Measurements from ENCODE around the gene DSE.
A peak's percentile ranks its signal among the peaks of the same experiment; 100 is the strongest.

Gene DSE

DNA sequence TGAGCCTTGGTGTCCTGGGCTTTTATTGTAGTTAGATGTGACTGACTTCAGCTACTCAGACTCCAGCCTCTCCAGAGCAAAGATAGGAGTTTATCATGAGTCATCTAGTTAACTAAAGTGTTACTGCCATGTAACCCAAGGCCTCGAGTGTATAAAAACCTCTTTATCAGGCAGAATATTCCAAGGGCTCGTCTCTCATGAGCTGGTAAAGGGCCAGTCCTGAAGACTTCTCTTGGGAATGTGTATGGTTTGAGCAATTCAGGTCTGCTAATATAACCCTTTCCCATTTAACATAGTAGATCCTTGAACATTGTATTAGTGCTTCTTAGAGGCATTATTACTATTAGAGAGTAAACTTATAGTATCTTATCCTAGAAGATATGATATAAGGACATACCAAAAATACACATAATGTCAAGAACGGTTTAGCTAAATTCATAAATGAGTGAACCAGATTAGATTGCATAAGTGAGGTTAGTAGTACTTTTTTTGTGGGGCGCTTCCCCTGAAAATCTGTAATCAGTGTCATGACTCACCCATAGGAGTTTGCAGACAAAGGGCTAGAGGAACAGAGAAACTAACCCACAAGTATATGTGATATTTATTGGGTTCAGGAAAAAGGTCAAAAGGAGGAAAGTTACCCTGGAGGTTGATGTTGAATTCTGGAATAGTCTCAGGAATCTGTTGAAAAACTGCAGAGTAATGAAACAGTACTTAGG, 16.0 kb downstream of the DSE start:
- no peak for DNase-seq

DNA sequence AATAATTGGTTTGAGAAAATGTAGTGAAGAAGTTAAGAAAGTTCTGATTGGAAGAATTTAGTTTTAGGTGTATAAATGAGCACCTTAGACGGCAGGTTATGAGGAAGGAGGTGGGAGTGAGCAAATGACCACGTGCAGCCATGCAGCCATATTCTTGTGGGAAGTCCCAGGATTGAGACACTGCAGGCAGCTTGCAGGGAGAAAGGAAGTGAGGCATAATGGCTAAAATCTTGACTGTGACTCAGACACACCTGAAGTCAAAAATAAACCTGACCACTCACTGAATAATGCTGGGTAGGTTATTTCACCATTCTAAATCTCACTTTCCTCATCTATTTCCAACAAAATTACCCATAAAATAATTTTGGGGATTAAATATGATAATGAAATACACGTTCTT, 16.6 kb downstream of the DSE start:
- no peak for DNase-seq

DNA sequence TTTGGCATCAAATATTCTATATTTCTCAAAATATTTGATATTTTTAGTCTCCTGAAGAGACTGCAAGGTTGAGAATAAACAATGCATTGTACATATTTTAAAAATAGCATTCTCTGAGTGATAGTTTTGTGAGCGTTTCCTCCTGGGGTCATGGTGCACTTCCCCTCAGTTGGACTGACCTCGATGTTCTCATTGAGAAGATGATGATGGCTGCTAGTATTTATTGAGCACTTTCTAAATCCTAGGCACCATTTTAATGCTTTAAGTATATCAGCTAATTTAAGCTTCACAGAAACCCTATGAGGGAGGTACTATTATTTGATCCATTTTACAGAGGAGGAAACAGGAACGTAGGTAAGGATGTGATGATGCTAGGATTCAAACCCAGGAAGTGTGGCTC, 18.2 kb downstream of the DSE start:
- no peak for DNase-seq

DNA sequence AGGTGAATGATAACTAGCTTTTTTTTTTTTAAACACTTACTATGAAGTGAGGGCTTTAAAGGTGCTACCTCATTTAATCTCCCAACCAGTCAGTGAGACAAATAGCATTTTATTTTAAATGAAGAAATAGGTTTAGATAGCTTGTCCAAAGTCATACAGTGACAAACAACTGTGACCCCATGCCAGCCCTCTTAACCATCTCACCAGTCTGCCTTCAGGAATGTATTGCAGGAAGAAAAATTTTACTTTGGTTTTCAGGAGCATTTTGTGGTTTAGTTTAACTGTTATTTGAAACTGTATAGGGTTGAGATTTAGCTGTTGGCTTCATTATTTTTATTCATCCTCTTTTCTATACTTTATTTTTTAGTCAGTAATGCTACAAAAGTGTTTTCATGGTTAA, 18.6 kb downstream of the DSE start:
- DNase-seq: no peak

DNA sequence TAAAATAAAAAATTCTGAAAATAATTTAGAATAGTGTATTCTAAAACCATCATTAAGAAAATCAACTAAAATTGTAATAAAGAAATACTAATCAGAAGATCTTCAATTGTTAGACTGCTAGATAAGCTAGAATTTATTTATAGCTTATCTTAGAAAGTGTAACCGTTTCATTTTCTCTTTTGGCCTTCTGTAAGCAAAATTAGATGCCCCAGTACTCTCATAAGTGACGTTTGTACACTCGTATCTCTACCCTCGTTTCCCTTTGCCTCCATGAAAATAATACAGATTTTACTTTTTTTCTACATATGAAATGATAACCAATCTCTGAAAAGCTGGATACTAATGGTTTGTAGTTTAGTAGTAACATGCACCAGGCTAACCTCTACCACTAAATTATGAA, 19.8 kb downstream of the DSE start:
- DNase-seq: no peak

DNA sequence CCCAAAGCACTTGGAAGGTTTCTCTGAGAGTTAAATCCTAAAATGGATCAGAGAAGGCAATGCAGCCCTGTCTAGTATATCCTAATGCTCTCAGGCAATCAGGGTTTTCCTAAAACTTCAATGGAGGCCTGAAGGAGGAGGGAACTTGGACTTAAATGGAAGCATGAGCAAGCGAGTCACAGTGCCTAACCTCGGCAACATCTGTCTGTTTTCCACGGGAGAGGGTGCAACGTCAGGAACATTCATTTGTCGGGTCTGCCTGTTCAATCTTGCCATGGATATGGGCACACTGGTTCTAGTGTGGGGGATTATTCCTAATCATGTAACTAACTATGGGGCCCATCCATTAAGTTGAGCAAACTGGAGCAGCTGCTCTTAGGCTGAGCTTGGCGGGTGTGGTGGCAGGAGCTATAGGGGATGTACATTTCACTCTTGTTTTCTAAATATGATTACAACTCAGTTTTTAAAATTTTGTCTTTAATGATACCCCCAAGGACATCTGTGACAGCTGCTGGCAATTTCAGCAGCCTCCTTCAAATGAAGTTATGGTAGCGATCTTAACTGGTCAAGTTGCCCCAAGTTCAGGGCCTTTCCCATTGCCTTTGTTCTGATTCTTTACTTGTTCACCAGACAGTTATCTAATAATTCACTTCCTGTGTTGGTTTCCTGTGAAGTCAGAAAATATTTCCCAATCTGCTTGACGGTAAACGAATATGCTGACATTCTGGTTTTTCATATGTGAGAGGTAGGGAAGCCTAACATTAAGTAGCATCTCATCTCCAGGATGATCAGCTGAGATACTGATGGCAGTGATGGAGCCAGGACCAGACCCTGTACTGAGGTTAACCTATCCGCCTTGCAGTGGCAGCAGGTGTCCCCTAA, 21.6 kb downstream of the DSE start:
- DNase-seq: no peak

DNA sequence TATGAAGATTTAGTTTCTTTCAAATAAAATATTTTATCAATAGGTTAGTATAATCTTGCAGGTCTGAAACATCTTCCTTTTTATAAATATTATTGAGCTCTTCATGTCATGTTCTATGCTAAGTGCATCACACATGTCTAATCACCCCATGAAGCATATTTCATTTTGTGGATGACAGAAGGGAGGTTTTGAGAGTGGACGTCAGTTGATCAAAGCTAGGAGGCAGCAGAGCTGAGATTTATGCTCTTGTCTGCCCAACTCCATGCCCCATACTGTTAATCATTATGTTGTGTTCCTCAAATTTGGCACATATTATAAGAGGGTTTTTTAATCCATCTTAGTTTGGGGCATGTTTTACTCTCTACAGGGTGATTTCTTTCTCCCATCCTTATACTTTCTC, 22.7 kb downstream of the DSE start:
- no peak for DNase-seq

DNA sequence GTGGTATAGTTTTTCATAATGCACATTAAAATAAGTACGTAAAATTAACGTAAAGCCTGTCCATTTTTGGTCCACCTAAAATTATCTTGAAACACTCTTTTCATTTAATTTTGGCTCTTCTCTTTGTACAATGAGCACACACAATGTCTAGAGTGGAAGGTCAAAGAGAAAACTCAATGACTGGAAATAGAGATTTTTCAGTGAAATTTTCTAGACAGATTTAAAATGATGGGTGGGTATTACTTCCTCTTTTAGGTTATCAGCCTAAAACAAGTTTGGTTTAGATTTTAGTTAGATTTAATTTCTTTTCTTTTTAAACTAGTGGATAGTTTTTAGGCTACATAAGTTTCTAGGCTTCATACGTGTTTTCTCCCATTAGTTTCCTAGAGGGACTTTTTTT, 24.9 kb downstream of the DSE start:
- DNase-seq: no peak

DNA sequence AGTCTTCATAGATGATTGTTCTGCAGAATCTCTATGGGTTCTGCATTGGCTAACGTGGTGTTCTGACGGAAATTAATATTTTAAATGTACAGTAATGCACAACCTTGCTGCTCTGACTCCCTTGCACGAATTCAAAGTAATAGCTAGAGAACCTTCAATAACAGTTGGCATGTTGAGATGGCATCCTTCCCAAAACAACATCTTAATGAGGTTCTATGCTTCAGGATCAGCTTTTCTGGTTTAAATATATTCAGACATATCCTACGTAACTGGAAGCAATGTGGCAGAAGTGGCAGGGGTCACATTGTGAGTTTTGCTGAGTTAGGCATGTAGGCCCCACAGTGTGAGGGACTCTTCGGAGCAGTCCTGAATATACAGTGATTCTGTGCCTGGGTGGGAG, 25.7 kb downstream of the DSE start:
- no peak for DNase-seq

DNA sequence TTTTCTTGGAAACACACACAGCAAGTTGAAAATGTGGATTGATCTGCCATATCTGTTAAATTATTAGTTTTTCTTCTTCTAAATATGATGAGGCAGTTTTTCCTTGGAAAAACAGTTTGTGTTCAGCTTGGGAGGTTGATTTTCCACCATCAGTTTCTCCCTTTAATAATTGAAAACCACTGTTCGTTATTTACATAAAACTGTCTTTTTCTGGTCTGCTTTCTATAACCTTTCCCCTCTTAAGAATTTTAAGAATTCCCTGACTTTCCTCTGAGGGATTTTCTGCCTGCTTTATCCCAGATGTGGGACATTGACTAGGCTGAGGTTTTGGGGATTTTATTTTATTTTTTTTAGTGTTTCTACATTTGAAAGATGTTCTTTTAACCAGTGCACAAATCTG, 27.2 kb downstream of the DSE start:
- DNase-seq: no peak

DNA sequence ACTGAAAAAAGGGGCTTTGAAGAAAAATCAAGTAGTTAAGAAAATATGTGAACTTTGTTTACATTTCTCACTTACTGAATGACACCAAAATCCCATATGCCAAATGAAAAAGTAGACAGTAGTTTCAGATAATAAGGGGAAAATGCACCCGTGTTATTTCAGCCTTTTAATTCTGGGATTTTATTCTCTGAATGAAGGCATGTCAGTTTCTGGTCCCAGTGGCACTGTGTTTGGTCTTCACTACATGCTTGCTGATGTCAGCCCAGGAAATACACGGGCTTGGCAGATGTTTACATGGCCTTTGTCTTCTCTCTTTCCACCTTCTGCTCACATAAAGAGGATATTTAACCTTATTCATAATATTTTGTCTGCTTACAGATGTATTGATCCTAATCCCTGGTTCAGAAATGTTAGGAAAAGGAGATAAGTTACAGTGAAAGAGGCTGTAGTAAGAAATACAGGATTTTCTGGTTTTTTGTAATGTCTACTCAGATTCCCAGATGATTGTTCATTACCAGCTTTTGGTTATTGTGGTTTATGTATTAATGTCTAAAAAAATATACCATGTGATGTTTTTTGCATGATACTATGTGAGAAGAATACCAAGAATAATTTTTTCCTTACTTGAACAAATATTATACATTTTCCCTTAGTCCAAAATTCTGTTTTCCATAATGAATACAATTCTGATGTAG, 27.7 kb downstream of the DSE start:
- no peak for DNase-seq

DNA sequence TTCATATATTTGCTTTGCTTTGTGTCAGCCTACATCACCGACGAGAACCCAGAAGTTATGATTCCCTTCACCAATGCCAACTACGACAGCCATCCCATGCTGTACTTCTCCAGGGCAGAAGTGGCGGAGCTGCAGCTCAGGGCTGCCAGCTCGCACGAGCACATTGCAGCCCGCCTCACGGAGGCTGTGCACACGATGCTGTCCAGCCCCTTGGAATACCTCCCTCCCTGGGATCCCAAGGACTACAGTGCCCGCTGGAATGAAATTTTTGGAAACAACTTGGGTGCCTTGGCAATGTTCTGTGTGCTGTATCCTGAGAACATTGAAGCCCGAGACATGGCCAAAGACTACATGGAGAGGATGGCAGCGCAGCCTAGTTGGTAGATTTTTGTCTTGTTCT, 28.5 kb downstream of the DSE start:
- DNase-seq: no peak

DNA sequence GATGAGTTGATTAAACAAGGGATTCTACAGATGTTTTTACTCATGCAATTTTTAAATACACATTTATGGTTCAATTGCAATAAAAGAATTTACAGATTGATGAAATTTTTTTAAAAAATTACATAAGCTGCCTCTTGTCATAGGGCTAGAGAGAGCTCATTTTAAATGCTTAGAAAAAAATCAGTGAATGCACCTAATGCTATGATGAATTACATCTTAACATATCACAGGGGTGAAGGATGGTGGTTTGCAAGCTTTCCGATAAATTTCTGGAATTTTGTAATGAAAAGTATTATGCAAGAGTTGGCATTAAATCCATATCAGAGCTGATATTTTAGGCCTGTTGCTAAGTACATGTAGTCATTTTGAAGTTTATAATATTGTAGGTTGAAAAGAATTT, 29.6 kb downstream of the DSE start:
- no peak for DNase-seq

DNA sequence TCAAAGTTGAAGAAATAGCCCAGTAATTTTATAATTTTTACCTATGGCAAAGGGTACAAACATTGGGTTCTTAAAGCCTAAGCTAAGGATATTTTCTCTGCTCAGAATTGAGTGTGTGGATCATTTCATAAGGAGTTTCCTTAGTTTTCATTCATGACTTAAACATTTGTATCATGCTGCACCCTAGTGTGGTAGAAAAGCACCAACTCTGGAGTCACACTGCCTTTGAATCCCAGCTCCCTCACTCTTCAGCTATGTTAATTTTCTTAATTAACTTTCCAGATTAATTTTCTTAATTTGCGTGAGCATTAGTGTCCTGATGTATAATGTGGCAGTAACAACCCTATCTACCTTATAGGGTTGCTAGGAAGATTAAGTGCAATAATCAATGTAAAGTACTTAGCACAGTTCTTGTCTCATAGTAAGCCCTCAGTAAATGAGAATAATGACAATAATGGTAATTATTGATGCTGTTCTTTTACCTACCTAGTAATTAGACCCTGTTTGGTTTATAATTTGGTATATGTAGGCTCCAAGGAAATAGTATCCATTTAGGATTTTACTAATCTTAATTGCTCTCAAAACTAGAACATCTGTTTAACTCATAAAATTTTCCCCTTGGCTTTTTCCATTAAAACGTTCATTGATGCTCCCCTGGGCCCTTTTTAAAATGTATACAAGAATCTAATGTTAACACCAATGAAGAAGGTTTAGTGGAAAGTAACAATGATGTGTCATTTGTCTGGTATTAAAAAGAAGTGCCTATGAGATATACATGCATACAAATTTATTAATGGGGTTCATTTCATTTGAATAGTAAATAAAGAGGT, 31.6 kb downstream of the DSE start:
- DNase-seq: no peak

DNA sequence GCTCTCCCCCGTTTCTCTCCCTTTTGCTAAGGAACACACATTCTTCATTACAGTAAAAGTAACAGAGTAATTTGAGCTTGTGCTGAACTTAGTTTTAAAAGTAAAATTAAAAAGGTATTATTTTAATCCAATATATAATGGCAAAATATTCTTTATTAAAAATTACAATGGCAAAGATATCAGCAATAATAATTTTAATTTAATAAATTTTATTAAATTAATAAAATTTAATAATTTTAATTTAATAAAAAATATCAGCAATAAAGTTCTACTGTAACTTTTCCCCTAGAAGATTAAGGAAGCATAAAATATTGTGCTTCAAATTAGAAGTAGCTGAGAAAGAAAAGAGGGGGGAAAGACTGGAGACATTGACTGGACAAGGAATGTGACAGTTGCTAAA, 32.5 kb downstream of the DSE start:
- no peak for DNase-seq

DNA sequence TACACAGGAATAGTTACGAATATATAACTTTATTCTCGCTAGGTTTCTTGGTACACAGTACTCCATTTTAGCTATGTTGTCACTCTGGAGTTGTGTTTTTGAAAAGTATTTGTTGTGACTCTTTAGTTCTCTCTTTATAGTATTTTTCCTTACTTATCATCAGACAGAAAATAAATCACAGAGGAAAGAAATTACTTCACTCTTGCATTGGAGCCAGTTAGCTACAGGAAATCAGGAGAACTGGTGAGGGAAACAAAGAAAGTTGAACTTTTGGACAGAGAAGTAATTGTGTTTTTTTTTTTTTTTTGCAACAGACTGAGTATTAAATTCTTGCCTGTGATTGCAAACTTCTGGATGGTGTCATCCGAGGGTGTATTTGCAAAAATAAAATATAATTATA, 33.9 kb downstream of the DSE start:
- DNase-seq: no peak

DNA sequence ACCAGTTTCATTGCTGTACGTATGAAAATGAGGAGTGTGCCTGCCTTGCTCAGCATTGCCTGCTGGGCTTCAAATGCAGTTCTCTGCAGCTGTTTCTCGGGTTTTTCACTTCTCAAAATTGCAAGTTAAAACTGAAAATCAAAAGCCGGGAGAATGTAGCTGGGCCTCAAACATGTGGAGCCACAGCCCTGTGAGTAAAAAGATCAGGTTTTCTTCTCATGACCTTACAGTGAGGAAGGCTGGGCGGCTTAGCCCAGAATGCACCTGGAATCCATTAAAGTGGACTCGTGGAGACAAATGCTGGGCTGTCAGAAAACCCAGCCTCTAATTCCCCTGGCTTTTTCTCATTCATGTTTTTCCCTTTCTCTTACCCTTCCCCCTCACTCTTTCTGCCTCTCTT, 34.4 kb downstream of the DSE start:
- DNase-seq: peak in 2 of 56 donors; percentile 4 to 25

DNA sequence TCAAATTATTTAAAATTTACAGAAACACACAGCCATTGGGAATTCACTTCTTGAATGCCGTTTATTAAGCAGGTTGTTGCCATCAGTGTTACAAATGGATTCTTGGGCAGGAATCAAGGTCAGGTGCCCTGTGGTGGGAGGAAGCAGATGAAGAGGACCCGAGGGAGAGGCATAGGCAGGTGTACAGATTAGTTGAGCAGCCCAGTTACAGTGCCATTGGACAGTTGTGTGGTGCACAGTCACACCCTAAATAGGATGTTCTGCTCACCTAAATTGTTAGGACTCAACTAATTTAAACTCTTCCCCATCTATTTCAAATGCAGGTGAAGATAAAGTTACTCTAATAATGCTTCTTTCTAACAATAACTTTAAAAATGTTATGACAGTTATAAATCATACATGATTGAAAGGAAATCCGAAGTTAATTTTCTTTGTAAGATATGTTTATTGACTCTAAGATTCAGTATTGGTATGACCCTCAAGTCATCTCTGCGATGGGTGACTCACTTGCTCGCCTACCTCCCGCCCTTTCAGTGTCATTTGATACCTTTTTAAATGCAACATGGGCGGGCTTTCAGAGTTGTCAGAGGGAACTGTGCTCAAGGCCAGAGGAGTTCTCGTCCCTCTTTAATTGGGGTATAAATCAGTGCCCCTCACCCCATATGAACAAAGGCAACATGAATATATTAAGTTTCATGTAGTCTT, 35.1 kb downstream of the DSE start:
- DNase-seq: no peak

DNA sequence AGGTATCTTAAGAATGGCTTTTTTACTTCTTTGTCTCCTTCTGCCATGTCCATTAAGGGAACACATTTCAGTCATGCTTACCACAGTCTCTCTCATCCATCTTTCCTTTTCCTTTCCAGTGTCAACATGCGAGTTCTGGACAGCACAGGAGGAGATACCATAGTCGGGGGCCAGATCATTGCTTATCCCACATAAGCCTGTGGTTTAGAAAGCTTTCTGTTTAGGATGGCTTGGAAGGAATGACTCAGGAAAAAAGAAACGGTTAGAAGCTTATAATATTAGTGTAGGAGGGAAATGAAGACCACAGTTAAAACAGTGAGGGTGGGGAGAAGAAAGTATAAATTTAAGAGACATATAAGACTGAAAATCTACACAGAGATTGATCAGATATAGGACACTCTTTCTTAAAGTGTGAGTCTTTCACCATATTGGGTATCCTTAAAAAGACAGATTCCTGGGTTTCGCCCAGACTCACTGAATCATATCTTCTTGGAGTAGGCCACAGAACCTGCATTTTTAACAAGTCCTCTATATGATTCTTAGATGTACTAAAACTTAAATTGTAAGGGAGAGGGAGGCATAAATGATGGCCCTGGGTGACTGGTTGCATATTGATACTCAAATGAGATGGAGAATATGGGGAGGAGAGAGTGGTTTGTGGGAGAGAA, 36.1 kb downstream of the DSE start:
- DNase-seq: no peak

DNA sequence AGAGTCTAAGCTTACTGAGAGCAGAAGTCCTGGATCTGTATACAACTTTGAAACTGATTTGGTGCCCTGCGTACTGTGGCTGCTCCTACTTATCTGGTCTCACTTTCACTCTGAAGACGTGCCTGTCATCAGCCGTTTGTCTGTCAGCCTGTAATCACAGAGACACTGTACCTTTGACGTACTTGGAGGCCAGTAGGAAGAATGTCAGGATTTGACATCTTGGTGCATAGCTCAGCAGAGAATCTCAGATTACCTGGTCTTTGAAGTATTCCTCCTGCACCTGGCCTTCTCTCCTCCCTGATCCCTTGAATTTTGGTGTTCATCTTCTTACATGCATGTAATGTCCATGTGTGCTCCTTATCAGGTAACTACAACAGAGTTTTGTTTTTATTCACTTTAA, 37.7 kb downstream of the DSE start:
- DNase-seq: no peak

All from amygdala (tissue), 56 donors.